Testis (tissue), 3 donors: ENCODE measurements around the gene WT1. TPM values are rescaled to one million over a fixed set of nuclear protein-coding genes. Genes with fewer than 3 reads are reported as not detected.
A peak's percentile ranks its signal among the peaks of the same experiment; 100 is the strongest.

Experiments used
- DNase-seq: peaks from one replicate; pipeline ENCODE4 v3.0.0-alpha.2; 2019
- H3K27ac ChIP-seq, 2 donors: fragments of 200-600 bp; sonication (generic); one replicate each; pipeline ENCODE4 v1.5.1; 2019
- H3K27me3 ChIP-seq: fragments of 200-600 bp; sonication (generic); one replicate; pipeline ENCODE4 v1.5.1; 2019
- H3K36me3 ChIP-seq: fragments of 200-600 bp; sonication (generic); one replicate; pipeline ENCODE4 v1.5.1; 2017; ENCODE audit warnings: low read depth; ENCODE audit errors: missing control alignments
- H3K4me1 ChIP-seq: fragments of 200-600 bp; sonication (generic); one replicate; pipeline ENCODE4 v1.5.1; 2019
- H3K4me3 ChIP-seq, 2 donors: fragments of 200-600 bp; sonication (generic); one replicate each; pipeline ENCODE4 v1.5.1; 2017 to 2019
- H3K9me3 ChIP-seq: fragments of 200-600 bp; sonication (generic); one replicate; pipeline ENCODE4 v1.5.1; 2017
- CTCF ChIP-seq, 3 experiments: fragments of 450-650 bp in 2 of 3; fragments of 200-600 bp in 1 of 3; sonication (generic) in 1 of 3; IDR thresholded peaks; one replicate each; pipeline ENCODE4 v1.5.1; 2016 to 2019; ENCODE audit warnings: antibody characterized with exemption in 3 of 3, mild to moderate bottlenecking in 2 of 3, moderate library complexity in 1 of 3
- POLR2A ChIP-seq: fragments of 450-650 bp; IDR thresholded peaks from one replicate; pipeline ENCODE4 v1.6.1; 2017; ENCODE audit warnings: antibody characterized with exemption, mild to moderate bottlenecking, moderate library complexity
- WGBS, 2 donors: methylation state at CpG; one replicate each; pipeline ENCODE4 v1.1.5; 2018; 5-methylcytosine and 5-hydroxymethylcytosine counted together
- intact Hi-C: fragments of 100-400 bp; cut with DNase I; formaldehyde crosslinking; loops from one replicate; pipeline ENCODE4 v1.15.1; 2023; ENCODE audit warnings: low total_unique reads
- polyA plus RNA-seq: library from polyadenylated mRNA; stranded (reverse); fragments of 350-450 nt; fragmentation: Illumina TruSeq; extraction: RNeasy Lipid Tissue Mini Kit (QIAGEN cat#74804); gene quantifications from one replicate; pipeline ENCODE4 v1.2.3, GENCODE V29; 2014; ENCODE audit warnings: low read depth, low replicate concordance; ENCODE audit not compliant: insufficient read depth
- total RNA-seq, 2 donors: library from RNA; depleted of rRNA; stranded (reverse); fragments of >200 nt; gene quantifications; one replicate each; pipeline ENCODE4 v1.2.3, GENCODE V29; 2016

WT1 gene
- total and polyA plus RNA-seq, 3 donors from 2014 or later, result 62.2 to 278 (median 189) TPM

- H3K9me3 ChIP-seq, result no peaks in the 10 kb centered on the region
- 54 to 62% methylated on average over 3 of the region's 3 CpGs for WGBS, 2 donors
- H3K27ac ChIP-seq, result no peak overlapping the region
- no peaks in the 10 kb centered on the region for H3K27me3 ChIP-seq
- DNase-seq, result no peak
- peaks cover 3% of the 10 kb centered on the region for H3K4me1 ChIP-seq
- intact Hi-C loops, result no loop called here
- H3K36me3 ChIP-seq, result no peaks in the 10 kb centered on the region
- H3K4me3 ChIP-seq, result no peak overlapping the region
- TF ChIP-seq CTCF (IDR thresholded peaks at IDR 0.05), result no peak
- no peak for TF ChIP-seq POLR2A
Measured at GRCh38 chr11:32448232-32448631, 12.9 kb upstream of the WT1 start.

GRCh38 chr11:32447252-32447651 lies 11.9 kb upstream of the WT1 start:
- 77 to 86% methylated on average over 2 of the region's 2 CpGs for WGBS, 2 donors
- peaks cover 3% of the 10 kb centered on the region for H3K4me1 ChIP-seq
- no peak overlapping the region for H3K27ac ChIP-seq
- H3K4me3 ChIP-seq, result no peak overlapping the region
- TF ChIP-seq CTCF (IDR thresholded peaks at IDR 0.05), result no peak
- TF ChIP-seq POLR2A, result no peak
- intact Hi-C loops, result no loop called here
- H3K9me3 ChIP-seq, result no peaks in the 10 kb centered on the region
- H3K27me3 ChIP-seq, result no peaks in the 10 kb centered on the region
- no peak for DNase-seq
- H3K36me3 ChIP-seq, result no peaks in the 10 kb centered on the region

- 71 to 72% methylated on average over 6 of the region's 6 CpGs for WGBS, 2 donors
- intact Hi-C loops, result no loop called here
- Histone ChIP-seq H3K27ac (no peak overlapping the region), H3K4me1 (peaks cover 5% of the 10 kb centered on the region), H3K4me3 (no peak overlapping the region), H3K27me3 (no peaks in the 10 kb centered on the region), H3K36me3 (no peaks in the 10 kb centered on the region), H3K9me3 (no peaks in the 10 kb centered on the region)
- TF ChIP-seq CTCF (IDR thresholded peaks at IDR 0.05) (no peak), POLR2A (no peak)
- DNase-seq, result no peak
Measured at GRCh38 chr11:32446227-32446626, 10.9 kb upstream of the WT1 start.

GRCh38 chr11:32444186-32444585 lies 8.8 kb upstream of the WT1 start:
- 70 to 78% methylated on average over 4 of the region's 4 CpGs for WGBS, 2 donors
- Histone ChIP-seq H3K4me3 (no peak overlapping the region), H3K4me1 (peaks cover 5% of the 10 kb centered on the region), H3K36me3 (no peaks in the 10 kb centered on the region), H3K27me3 (no peaks in the 10 kb centered on the region), H3K9me3 (no peaks in the 10 kb centered on the region), H3K27ac (no peak overlapping the region)
- no peak for DNase-seq
- TF ChIP-seq CTCF (IDR thresholded peaks at IDR 0.05) (no peak), POLR2A (no peak)
- intact Hi-C loops, result no loop called here

GRCh38 chr11:32440916-32441315 lies 5.6 kb upstream of the WT1 start:
- WGBS, 2 donors, result 39 to 43% methylated on average over 9 of the region's 9 CpGs
- intact Hi-C loops, result no loop called here
- peak; percentile 73 for DNase-seq

More at GRCh38 chr11:32440916-32441315, 5.6 kb upstream of the WT1 start:
- no peak for TF ChIP-seq POLR2A
- no peak for TF ChIP-seq CTCF (IDR thresholded peaks at IDR 0.05)
- no peaks in the 10 kb centered on the region for H3K27me3 ChIP-seq
- H3K9me3 ChIP-seq, result no peaks in the 10 kb centered on the region
- H3K4me1 ChIP-seq, result peaks cover 5% of the 10 kb centered on the region
- H3K36me3 ChIP-seq, result no peaks in the 10 kb centered on the region
- H3K4me3 ChIP-seq, result no peak overlapping the region
- H3K27ac ChIP-seq, result no peak overlapping the region
